ENCODE data around the gene MAP2K1. TPM values are rescaled to one million over a fixed set of nuclear protein-coding genes. Genes with fewer than 3 reads are reported as not detected.

MAP2K1 gene
- total and polyA plus RNA-seq, 2 donors from 2014 or later: 33.1 to 49.4 TPM

DNA sequence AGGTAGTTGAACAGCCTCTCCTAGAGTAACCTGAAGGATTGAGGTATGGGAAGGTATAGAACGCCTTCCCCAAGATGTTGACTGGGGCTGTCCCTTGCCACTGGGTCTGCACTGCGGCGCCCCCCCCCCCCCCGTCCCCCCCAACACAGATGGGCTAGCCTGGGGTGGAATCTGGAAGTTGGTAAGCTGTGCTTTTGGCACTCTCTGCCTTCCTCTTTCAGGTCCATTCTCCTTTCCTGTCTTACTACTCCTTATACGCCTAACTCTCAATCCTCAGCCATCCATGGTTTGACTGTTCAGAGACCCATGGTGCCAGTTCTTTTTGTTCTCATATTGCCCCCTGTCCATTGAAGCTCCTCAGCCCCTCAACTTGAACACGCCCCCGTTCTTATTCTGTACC is 42.8 kb downstream of the MAP2K1 start:
- no peaks in the 10 kb centered on the region for H3K36me3 ChIP-seq (ENCODE audit: control insufficient read depth in 2 of 3, insufficient read depth in 3 of 3, low read length in 3 of 3)
- no peaks in the 10 kb centered on the region for H3K9me3 ChIP-seq (ENCODE audit: control insufficient read depth in 2 of 3, insufficient read depth in 1 of 3, low read length in 3 of 3)
- DNase-seq (no peak), FAIRE-seq (no peak)
- H3K27ac ChIP-seq (ENCODE audit: low read depth in 2 of 2, low read length in 2 of 2): no peak overlapping the region
- intact Hi-C loops (cut with DNase I): no loop called here
- no peak overlapping the region for H3K4me3 ChIP-seq (ENCODE audit: low read length in 3 of 3)
- no peak overlapping the region for H3K9ac ChIP-seq (ENCODE audit: low read length in 3 of 3)
- H3K4me1 ChIP-seq (ENCODE audit: control insufficient read depth in 2 of 3, insufficient read depth in 2 of 3, low read depth in 1 of 3, low read length in 3 of 3): no peaks in the 10 kb centered on the region
- no peaks in the 10 kb centered on the region for H3K27me3 ChIP-seq (ENCODE audit: control insufficient read depth, insufficient read depth, low read length)
- TF ChIP-seq, protein P1, sequence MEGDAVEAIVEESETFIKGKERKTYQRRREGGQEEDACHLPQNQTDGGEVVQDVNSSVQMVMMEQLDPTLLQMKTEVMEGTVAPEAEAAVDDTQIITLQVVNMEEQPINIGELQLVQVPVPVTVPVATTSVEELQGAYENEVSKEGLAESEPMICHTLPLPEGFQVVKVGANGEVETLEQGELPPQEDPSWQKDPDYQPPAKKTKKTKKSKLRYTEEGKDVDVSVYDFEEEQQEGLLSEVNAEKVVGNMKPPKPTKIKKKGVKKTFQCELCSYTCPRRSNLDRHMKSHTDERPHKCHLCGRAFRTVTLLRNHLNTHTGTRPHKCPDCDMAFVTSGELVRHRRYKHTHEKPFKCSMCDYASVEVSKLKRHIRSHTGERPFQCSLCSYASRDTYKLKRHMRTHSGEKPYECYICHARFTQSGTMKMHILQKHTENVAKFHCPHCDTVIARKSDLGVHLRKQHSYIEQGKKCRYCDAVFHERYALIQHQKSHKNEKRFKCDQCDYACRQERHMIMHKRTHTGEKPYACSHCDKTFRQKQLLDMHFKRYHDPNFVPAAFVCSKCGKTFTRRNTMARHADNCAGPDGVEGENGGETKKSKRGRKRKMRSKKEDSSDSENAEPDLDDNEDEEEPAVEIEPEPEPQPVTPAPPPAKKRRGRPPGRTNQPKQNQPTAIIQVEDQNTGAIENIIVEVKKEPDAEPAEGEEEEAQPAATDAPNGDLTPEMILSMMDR (IDR thresholded peaks at IDR 0.05; ENCODE audit: borderline replicate concordance, extremely low read depth, insufficient read depth): no peak

DNA sequence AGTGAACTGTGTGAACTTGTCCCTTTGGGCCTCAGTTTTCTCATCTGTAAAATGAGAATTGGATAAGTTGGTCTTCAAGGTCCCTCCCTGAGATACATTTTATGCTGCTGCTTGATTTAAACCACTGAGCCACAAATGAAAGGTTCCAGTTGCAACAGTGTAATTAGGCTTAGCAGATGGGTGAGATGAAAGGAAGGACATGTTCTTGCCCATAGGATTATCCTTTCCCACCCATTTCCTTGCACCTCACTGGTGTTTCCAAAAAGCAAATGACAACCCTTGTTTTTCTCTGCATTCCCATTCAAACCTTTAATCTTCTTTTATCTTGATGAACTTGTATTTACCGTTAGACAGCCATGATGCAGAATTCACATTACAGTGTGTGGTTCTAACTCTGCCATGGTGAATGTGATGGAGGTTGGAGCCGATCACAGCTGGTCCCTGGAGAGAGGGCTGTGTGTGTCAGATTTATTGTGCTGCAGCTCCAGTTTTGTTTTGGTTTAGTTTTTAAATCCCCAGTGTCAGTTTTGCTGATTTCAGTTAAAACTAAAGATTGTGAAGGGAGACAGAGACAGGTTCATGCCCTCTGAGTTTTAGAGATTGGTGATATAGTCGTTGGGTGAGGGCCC is 44.0 kb downstream of the MAP2K1 start:
- peaks cover 0 to 4% (median 0%) of the 10 kb centered on the region in 3 donors for H3K36me3 ChIP-seq (ENCODE audit: control insufficient read depth in 2 of 3, insufficient read depth in 3 of 3, low read length in 3 of 3)
- H3K27ac ChIP-seq (ENCODE audit: low read depth in 2 of 2, low read length in 2 of 2): no peak overlapping the region
- intact Hi-C loops (cut with DNase I): no loop called here
- DNase-seq: no peak
- no peak overlapping the region for H3K4me3 ChIP-seq (ENCODE audit: low read length in 3 of 3)
- H3K27me3 ChIP-seq (ENCODE audit: control insufficient read depth, insufficient read depth, low read length): no peaks in the 10 kb centered on the region
- FAIRE-seq: no peak
- no peaks in the 10 kb centered on the region for H3K9me3 ChIP-seq (ENCODE audit: control insufficient read depth in 2 of 3, insufficient read depth in 1 of 3, low read length in 3 of 3)
- no peak overlapping the region for H3K9ac ChIP-seq (ENCODE audit: low read length in 3 of 3)
- H3K4me1 ChIP-seq (ENCODE audit: control insufficient read depth in 2 of 3, insufficient read depth in 2 of 3, low read depth in 1 of 3, low read length in 3 of 3): no peaks in the 10 kb centered on the region
- TF ChIP-seq, protein P1 (IDR thresholded peaks at IDR 0.05; ENCODE audit: borderline replicate concordance, extremely low read depth, insufficient read depth): no peak

DNA sequence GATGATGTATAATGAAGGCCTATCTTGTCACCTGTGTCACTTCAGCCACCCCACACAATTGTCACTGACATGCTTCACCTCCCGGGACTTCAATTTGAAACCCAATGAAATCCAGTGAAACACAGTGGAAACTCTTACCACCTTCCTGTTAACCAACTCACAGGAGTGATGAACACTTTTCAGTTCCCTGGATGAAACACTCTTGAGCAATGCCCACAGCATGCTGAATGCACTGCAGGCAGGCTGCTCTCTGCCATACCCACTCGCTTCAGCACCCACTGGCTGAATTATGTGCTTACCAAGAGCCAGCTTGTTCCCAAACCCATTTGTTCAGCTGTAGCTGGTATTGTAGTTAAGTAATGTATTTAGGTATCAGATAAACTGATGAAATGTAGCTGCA is 47.0 kb downstream of the MAP2K1 start:
- DNase-seq: no peak
- no peaks in the 10 kb centered on the region for H3K9me3 ChIP-seq (ENCODE audit: control insufficient read depth in 2 of 3, insufficient read depth in 1 of 3, low read length in 3 of 3)
- H3K27me3 ChIP-seq (ENCODE audit: control insufficient read depth, insufficient read depth, low read length): no peaks in the 10 kb centered on the region
- intact Hi-C loops (cut with DNase I): no loop called here
- TF ChIP-seq, protein P1 (IDR thresholded peaks at IDR 0.05; ENCODE audit: borderline replicate concordance, extremely low read depth, insufficient read depth): no peak
- H3K4me1 ChIP-seq (ENCODE audit: control insufficient read depth in 2 of 3, insufficient read depth in 2 of 3, low read depth in 1 of 3, low read length in 3 of 3): no peaks in the 10 kb centered on the region
- H3K36me3 ChIP-seq (ENCODE audit: control insufficient read depth in 2 of 3, insufficient read depth in 3 of 3, low read length in 3 of 3): peaks cover 0 to 27% (median 8%) of the 10 kb centered on the region in 3 donors
- H3K27ac ChIP-seq (ENCODE audit: low read depth in 2 of 2, low read length in 2 of 2): no peak overlapping the region
- no peak overlapping the region for H3K9ac ChIP-seq (ENCODE audit: low read length in 3 of 3)
- no peak for FAIRE-seq
- no peak overlapping the region for H3K4me3 ChIP-seq (ENCODE audit: low read length in 3 of 3)

DNA sequence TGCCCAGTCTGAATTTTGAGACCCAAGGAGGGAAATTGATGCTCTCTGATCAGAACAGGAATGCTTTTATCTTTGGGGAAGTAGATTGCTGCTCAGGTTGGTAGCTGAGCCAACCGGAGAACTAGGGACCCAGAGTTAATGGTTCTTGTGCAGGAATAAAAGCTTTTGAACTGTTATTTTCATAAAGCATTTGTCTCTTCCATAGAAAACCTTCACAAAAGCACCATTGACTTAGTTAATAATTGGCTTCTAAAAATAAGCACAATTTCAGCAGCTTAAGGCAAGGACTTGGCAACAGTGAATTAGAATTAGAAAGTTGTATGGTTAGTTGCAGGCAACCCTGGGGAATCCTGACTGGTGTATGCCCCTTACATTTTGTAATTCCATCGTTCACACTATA is 53.8 kb downstream of the MAP2K1 start:
- no peak for FAIRE-seq

More for the DNA sequence above, 53.8 kb downstream of the MAP2K1 start:
- no peaks in the 10 kb centered on the region for H3K9me3 ChIP-seq (ENCODE audit: control insufficient read depth in 2 of 3, insufficient read depth in 1 of 3, low read length in 3 of 3)
- intact Hi-C loops (cut with DNase I): no loop called here
- TF ChIP-seq, protein P1 (IDR thresholded peaks at IDR 0.05; ENCODE audit: borderline replicate concordance, extremely low read depth, insufficient read depth): no peak
- H3K4me3 ChIP-seq (ENCODE audit: low read length in 3 of 3): no peak overlapping the region
- H3K27ac ChIP-seq (ENCODE audit: low read depth in 2 of 2, low read length in 2 of 2): no peak overlapping the region
- H3K9ac ChIP-seq (ENCODE audit: low read length in 3 of 3): no peak overlapping the region
- peaks cover 0 to 31% (median 15%) of the 10 kb centered on the region in 3 donors for H3K36me3 ChIP-seq (ENCODE audit: control insufficient read depth in 2 of 3, insufficient read depth in 3 of 3, low read length in 3 of 3)
- no peaks in the 10 kb centered on the region for H3K27me3 ChIP-seq (ENCODE audit: control insufficient read depth, insufficient read depth, low read length)
- H3K4me1 ChIP-seq (ENCODE audit: control insufficient read depth in 2 of 3, insufficient read depth in 2 of 3, low read depth in 1 of 3, low read length in 3 of 3): no peaks in the 10 kb centered on the region
- no peak for DNase-seq

Data from kidney (tissue), 14 donors.